H9 (cell line): Measurements from ENCODE around the gene SLC24A3. TPM values are rescaled to one million over a fixed set of nuclear protein-coding genes. Genes with fewer than 3 reads are reported as not detected.

Experiments
- DNase-seq: peaks from one replicate; pipeline ENCODE4 v3.0.0-alpha.2; 2017
- H2AFZ ChIP-seq: one replicate; pipeline ENCODE4 v1.6.1; 2013; ENCODE audit warnings: mild to moderate bottlenecking, low read length, control low read depth, moderate library complexity
- H2AK5ac ChIP-seq: 2 replicates; pipeline ENCODE4 v1.6.1; 2013; ENCODE audit warnings: low read length, control low read depth, mixed read lengths; ENCODE audit not compliant: insufficient read length
- H2BK120ac ChIP-seq: one replicate; pipeline ENCODE4 v1.6.1; 2013; ENCODE audit warnings: low read depth, mild to moderate bottlenecking, low read length, control low read depth, inconsistent platforms; ENCODE audit not compliant: poor library complexity, severe bottlenecking
- H2BK12ac ChIP-seq: 2 replicates; pipeline ENCODE4 v1.6.1; 2013; ENCODE audit warnings: low read length, control low read depth, mixed read lengths, low read depth; ENCODE audit not compliant: insufficient read length
- H2BK15ac ChIP-seq: 2 replicates; pipeline ENCODE4 v1.6.1; 2013; ENCODE audit warnings: low read depth, low read length, control low read depth
- H2BK20ac ChIP-seq: one replicate; pipeline ENCODE4 v1.6.1; 2013; ENCODE audit warnings: low read depth, mild to moderate bottlenecking, low read length, control low read depth, inconsistent platforms; ENCODE audit not compliant: poor library complexity, severe bottlenecking
- H2BK5ac ChIP-seq: 2 replicates; pipeline ENCODE4 v1.6.1; 2013; ENCODE audit warnings: low read length, control low read depth, mixed read lengths; ENCODE audit not compliant: insufficient read length
- H3K14ac ChIP-seq: 2 replicates; pipeline ENCODE4 v1.6.1; 2013; ENCODE audit warnings: low read length, control low read depth; ENCODE audit not compliant: insufficient read depth
- H3K18ac ChIP-seq: 2 replicates; pipeline ENCODE4 v1.6.1; 2013; ENCODE audit warnings: low read depth, mild to moderate bottlenecking, mixed read lengths, low read length, control low read depth; ENCODE audit not compliant: insufficient read length
- H3K23ac ChIP-seq: 2 replicates; pipeline ENCODE4 v1.6.1; 2013; ENCODE audit warnings: low read length, control low read depth, mixed read lengths, low read depth; ENCODE audit not compliant: insufficient read length
- H3K23me2 ChIP-seq: 2 replicates; pipeline ENCODE4 v1.6.1; 2013; ENCODE audit warnings: low read depth, mild to moderate bottlenecking, mixed read lengths, low read length, control low read depth; ENCODE audit not compliant: insufficient read length, poor library complexity, severe bottlenecking
- H3K27ac ChIP-seq: 2 replicates; pipeline ENCODE4 v1.5.1; 2013; ENCODE audit warnings: low read length, control low read depth, mixed read lengths, low read depth; ENCODE audit not compliant: insufficient read length
- H3K27me3 ChIP-seq: 2 replicates; pipeline ENCODE4 v1.6.1; 2013; ENCODE audit warnings: low read length, control low read depth, inconsistent platforms; ENCODE audit not compliant: insufficient read depth
- H3K4ac ChIP-seq: 2 replicates; pipeline ENCODE4 v1.6.1; 2013; ENCODE audit warnings: low read depth, mild to moderate bottlenecking, control low read depth, inconsistent platforms, low read length, moderate library complexity
- H3K4me1 ChIP-seq: 2 replicates; pipeline ENCODE4 v1.6.1; 2013; ENCODE audit warnings: low read length, control low read depth, inconsistent platforms; ENCODE audit not compliant: insufficient read depth
- H3K4me2 ChIP-seq: 2 replicates; pipeline ENCODE4 v1.6.1; 2013; ENCODE audit warnings: low read length, control low read depth, mixed read lengths; ENCODE audit not compliant: insufficient read length, insufficient read depth
- H3K56ac ChIP-seq: 2 replicates; pipeline ENCODE4 v1.6.1; 2013; ENCODE audit warnings: low read depth, mild to moderate bottlenecking, mixed read lengths, low read length, control low read depth; ENCODE audit not compliant: insufficient read length
- H3K79me1 ChIP-seq: 2 replicates; pipeline ENCODE4 v1.6.1; 2013; ENCODE audit warnings: low read depth, mild to moderate bottlenecking, moderate library complexity, low read length, control low read depth, inconsistent platforms; ENCODE audit not compliant: insufficient read depth, poor library complexity, severe bottlenecking
- H3K79me2 ChIP-seq: 2 replicates; pipeline ENCODE4 v1.6.1; 2013; ENCODE audit warnings: low read length, control low read depth, inconsistent platforms; ENCODE audit not compliant: insufficient read depth
- H3K9ac ChIP-seq: 2 replicates; pipeline ENCODE4 v1.6.1; 2013; ENCODE audit warnings: low read length, control low read depth, mixed read lengths; ENCODE audit not compliant: insufficient read length; ENCODE audit errors: extremely low read depth
- H3K9me3 ChIP-seq: one replicate; pipeline ENCODE4 v1.6.1; 2013; ENCODE audit warnings: low read depth, low read length, inconsistent platforms; ENCODE audit not compliant: control insufficient read depth
- H3T11ph ChIP-seq: one replicate; pipeline ENCODE4 v1.6.1; 2013; ENCODE audit warnings: mild to moderate bottlenecking, low read length, control low read depth, inconsistent platforms
- H4K20me1 ChIP-seq: one replicate; pipeline ENCODE4 v1.6.1; 2013; ENCODE audit not compliant: control insufficient read depth, insufficient read length, insufficient read depth
- H4K5ac ChIP-seq: 2 replicates; pipeline ENCODE4 v1.6.1; 2013; ENCODE audit warnings: low read depth, mild to moderate bottlenecking, mixed read lengths, low read length, control low read depth; ENCODE audit not compliant: insufficient read length
- H4K8ac ChIP-seq: replicated peaks from 2 replicates; pipeline ENCODE4 v1.6.1; 2013; ENCODE audit warnings: low read length, control low read depth, mixed read lengths, low read depth; ENCODE audit not compliant: insufficient read length
- H4K91ac ChIP-seq: 2 replicates; pipeline ENCODE4 v1.6.1; 2013; ENCODE audit warnings: low read depth, mild to moderate bottlenecking, moderate library complexity, mixed read lengths, low read length, control low read depth; ENCODE audit not compliant: insufficient read length
- H3K27ac Mint-ChIP-seq, 3 experiments: 2 replicates in 2 of 3; 3 replicates in 1 of 3; pipeline ENCODE4 v1.8.0; 2020 to 2021; ENCODE audit warnings: mixed read lengths in 3 of 3, mild to moderate bottlenecking in 1 of 3, moderate library complexity in 1 of 3
- H3K27me3 Mint-ChIP-seq: 2 replicates; pipeline ENCODE4 v1.8.0; 2021; ENCODE audit warnings: low read depth, mild to moderate bottlenecking, moderate library complexity, mixed read lengths
- H3K36me3 Mint-ChIP-seq, 3 experiments: 2 replicates in 2 of 3; 3 replicates in 1 of 3; pipeline ENCODE4 v1.8.0; 2020 to 2021; ENCODE audit warnings: low read depth in 3 of 3, mixed read lengths in 3 of 3; ENCODE audit not compliant: insufficient read depth in 1 of 3
- H3K4me1 Mint-ChIP-seq, 2 experiments: 2 replicates each; pipeline ENCODE4 v1.8.0; 2020; ENCODE audit warnings: mixed read lengths in 2 of 2
- H3K4me3 Mint-ChIP-seq, 2 experiments: 2 replicates in 1 of 2; 3 replicates in 1 of 2; pipeline ENCODE4 v1.8.0; 2020 to 2021; ENCODE audit warnings: mild to moderate bottlenecking in 2 of 2, mixed read lengths in 2 of 2, moderate library complexity in 1 of 2
- H3K9me3 Mint-ChIP-seq, 2 experiments: 2 replicates in 1 of 2; 3 replicates in 1 of 2; pipeline ENCODE4 v1.8.0; 2020; ENCODE audit warnings: mild to moderate bottlenecking in 2 of 2, mixed read lengths in 2 of 2, moderate library complexity in 1 of 2
- WGBS: extraction: QIAGEN DNeasy Blood & Tissue Kit; methylation state at CpG from one replicate; pipeline ENCODE4 v1.1.7; 2013; ENCODE audit warnings: missing lambda C conversion rate, low lambda C conversion rate, mixed read lengths; ENCODE audit not compliant: insufficient read length; ENCODE audit errors: extremely low coverage; 5-methylcytosine and 5-hydroxymethylcytosine counted together
- total RNA-seq: library from RNA; stranded (reverse); gene quantifications from 2 replicates; pipeline ENCODE4 v1.2.1, GENCODE V29; 2021
- TF ChIP-seq, protein P1 (sequence below): fragments of 200-600 bp; sonication (generic); conservative IDR thresholded peaks from 3 replicates; pipeline ENCODE4 v1.8.0; 2021; ENCODE audit warnings: antibody characterized with exemption, mild to moderate bottlenecking

Gene SLC24A3
- total RNA-seq, 1 experiment from 2014 or later = 0.83 TPM

DNA sequence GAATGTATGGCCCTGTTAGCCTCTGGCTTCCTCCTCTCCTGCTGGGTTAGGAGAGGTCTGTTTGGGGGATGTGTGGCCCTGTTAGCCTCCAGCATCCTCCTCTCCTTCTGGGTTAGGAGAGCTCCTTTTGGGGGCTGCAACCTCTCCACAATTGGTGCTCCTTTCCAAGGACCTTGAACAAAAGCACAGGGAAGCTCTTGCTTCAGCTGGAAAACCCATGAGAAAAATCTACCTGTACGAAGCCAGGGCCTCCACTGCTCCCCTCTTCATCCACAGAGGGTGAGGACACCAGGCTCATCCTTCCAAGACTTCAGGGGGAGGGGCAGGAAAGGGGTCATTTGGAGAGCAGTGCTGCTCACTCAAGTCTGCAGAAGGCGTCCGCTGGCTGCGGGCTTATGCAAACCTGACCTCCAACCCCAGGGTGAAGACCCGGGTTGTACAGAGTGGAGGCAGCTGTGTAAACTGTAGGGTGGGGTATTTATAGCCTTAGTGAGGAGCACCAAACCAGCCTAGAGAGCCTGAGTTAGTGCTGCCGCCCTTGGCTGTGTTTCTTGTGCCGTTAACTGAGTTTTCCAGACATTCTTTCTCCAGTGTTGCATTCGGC lies 62.1 kb downstream of the SLC24A3 start:
- TF ChIP-seq, protein P1, sequence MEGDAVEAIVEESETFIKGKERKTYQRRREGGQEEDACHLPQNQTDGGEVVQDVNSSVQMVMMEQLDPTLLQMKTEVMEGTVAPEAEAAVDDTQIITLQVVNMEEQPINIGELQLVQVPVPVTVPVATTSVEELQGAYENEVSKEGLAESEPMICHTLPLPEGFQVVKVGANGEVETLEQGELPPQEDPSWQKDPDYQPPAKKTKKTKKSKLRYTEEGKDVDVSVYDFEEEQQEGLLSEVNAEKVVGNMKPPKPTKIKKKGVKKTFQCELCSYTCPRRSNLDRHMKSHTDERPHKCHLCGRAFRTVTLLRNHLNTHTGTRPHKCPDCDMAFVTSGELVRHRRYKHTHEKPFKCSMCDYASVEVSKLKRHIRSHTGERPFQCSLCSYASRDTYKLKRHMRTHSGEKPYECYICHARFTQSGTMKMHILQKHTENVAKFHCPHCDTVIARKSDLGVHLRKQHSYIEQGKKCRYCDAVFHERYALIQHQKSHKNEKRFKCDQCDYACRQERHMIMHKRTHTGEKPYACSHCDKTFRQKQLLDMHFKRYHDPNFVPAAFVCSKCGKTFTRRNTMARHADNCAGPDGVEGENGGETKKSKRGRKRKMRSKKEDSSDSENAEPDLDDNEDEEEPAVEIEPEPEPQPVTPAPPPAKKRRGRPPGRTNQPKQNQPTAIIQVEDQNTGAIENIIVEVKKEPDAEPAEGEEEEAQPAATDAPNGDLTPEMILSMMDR = no peak
- WGBS = no CpG with 5 or more reads among the region's 8 CpGs
- no peaks in the 10 kb centered on the region for H3K36me3 Mint-ChIP-seq

More for the DNA sequence above, 62.1 kb downstream of the SLC24A3 start:
- no peak overlapping the region for H4K91ac ChIP-seq
- no peak overlapping the region for H4K5ac ChIP-seq
- no peak overlapping the region for H3K4ac ChIP-seq
- H2AK5ac ChIP-seq = no peak overlapping the region
- H3K27ac ChIP-seq = no peak overlapping the region
- H3K27me3 ChIP-seq = no peaks in the 10 kb centered on the region
- H3K14ac ChIP-seq = no peak overlapping the region
- H3K27me3 Mint-ChIP-seq = no peaks in the 10 kb centered on the region; the same call in 1 of the 2 replicates
- no peak overlapping the region for H2BK20ac ChIP-seq
- no peak overlapping the region for H2BK12ac ChIP-seq
- H3K79me2 ChIP-seq = no peaks in the 10 kb centered on the region; the same call in 1 of the 2 replicates
- H3K4me1 Mint-ChIP-seq = peaks cover 7 to 11% of the 10 kb centered on the region in 2 experiments; a peak in 2 of 4 replicates
- H3K79me1 ChIP-seq = no peaks in the 10 kb centered on the region
- no peaks in the 10 kb centered on the region for H3K4me1 ChIP-seq
- H3K23ac ChIP-seq = no peak overlapping the region
- H3K9me3 Mint-ChIP-seq = no peaks in the 10 kb centered on the region; a peak in 1 of 5 replicates
- no peak overlapping the region; a peak in 1 of 7 replicates for H3K27ac Mint-ChIP-seq
- no peak overlapping the region for H2AFZ ChIP-seq
- H4K8ac ChIP-seq = no peak overlapping the region
- no peak overlapping the region for H3K4me3 Mint-ChIP-seq
- H2BK5ac ChIP-seq = no peak overlapping the region
- H3K9ac ChIP-seq = no peak overlapping the region
- no peaks in the 10 kb centered on the region for H4K20me1 ChIP-seq
- H2BK15ac ChIP-seq = no peak overlapping the region
- H3K4me2 ChIP-seq = no peak overlapping the region
- no peak for DNase-seq
- H3K9me3 ChIP-seq = no peaks in the 10 kb centered on the region
- no peaks in the 10 kb centered on the region for H3K23me2 ChIP-seq
- H2BK120ac ChIP-seq = no peak overlapping the region
- H3K56ac ChIP-seq = no peak overlapping the region
- H3T11ph ChIP-seq = no peak overlapping the region
- H3K18ac ChIP-seq = no peak overlapping the region
